ENCODE results near the gene CTAGE4.
"Not testable (repeated sequence)": the region's sequence is repeated elsewhere in the genome, so short reads cannot be mapped to it uniquely, and the experiment has no call there.

GRCh38 chr7:144179165-144179479 is 4.1 kb upstream of the CTAGE4 start:
- not testable (repeated sequence) for TF ChIP-seq POLR2A, CTCF (IDR thresholded peaks at IDR 0.05)

Measured in testis (tissue), 2 donors.